ENCODE measurements around the gene COP1. TPM values are rescaled to one million over a fixed set of nuclear protein-coding genes. Genes with fewer than 3 reads are reported as not detected.

Gene COP1
- total and polyA plus RNA-seq, 12 donors = 17.9 to 55.2 (median 23.6) TPM

DNA sequence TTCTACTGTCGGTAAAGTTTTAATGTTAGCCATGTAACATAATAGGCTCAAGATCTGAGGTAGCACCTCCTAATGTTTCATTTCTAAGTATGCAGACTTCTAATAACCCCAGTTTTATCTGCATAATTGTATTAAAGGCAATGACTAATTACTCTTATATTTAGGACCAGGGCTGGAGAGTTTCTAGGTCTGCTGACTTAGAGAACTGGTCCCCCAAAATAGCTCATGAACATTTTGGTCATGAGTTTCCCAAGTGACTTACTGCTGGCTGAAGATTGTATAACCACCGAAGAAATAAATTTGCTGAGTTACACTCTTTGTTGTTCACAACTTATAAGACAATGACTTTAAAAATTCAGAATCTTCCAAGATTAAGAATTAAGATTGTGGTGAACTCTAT is 265.9 kb downstream of the COP1 start:
- intact Hi-C loops (cut with DNase I) = no loop called here
- no peaks in the 10 kb centered on the region for H3K4me1 ChIP-seq
- H3K27me3 ChIP-seq = no peaks in the 10 kb centered on the region
- peaks cover 0 to 76% (median 13%) of the 10 kb centered on the region in 9 donors for H3K36me3 ChIP-seq
- H3K9me3 ChIP-seq = no peaks in the 10 kb centered on the region
- no peak overlapping the region for H3K27ac ChIP-seq
- WGBS, 2 donors = 78 to 82% methylated on average over 2 of the region's 2 CpGs
- H3K4me3 ChIP-seq = no peak overlapping the region
- ATAC-seq (peak in 3 of 8 donors; percentile 42 to 48 (median 46)), DNase-seq (no peak)
- TF ChIP-seq, protein P1, sequence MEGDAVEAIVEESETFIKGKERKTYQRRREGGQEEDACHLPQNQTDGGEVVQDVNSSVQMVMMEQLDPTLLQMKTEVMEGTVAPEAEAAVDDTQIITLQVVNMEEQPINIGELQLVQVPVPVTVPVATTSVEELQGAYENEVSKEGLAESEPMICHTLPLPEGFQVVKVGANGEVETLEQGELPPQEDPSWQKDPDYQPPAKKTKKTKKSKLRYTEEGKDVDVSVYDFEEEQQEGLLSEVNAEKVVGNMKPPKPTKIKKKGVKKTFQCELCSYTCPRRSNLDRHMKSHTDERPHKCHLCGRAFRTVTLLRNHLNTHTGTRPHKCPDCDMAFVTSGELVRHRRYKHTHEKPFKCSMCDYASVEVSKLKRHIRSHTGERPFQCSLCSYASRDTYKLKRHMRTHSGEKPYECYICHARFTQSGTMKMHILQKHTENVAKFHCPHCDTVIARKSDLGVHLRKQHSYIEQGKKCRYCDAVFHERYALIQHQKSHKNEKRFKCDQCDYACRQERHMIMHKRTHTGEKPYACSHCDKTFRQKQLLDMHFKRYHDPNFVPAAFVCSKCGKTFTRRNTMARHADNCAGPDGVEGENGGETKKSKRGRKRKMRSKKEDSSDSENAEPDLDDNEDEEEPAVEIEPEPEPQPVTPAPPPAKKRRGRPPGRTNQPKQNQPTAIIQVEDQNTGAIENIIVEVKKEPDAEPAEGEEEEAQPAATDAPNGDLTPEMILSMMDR (IDR thresholded peaks at IDR 0.05) = no peak

DNA sequence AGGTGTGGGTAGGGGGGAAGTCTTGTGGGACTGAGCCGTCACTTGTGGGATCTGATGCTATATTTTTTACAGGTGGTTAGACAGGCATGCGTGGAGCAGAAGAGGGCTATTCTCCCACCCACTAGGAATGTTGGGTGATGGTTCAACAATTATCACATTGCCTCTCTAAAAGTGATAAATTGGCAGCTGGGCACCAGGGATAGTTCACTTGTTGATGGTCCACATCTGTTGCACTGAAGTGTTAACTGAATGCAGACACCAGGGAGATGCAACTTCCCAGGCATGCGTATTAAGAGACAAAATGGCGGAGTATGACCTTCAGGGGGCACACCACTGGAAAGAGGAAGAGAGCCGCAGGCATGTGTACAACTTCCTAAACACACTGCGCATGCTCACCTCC is 270.4 kb downstream of the COP1 start:
- no peaks in the 10 kb centered on the region for H3K9me3 ChIP-seq
- intact Hi-C loops (cut with DNase I) = no loop called here
- H3K27ac ChIP-seq = no peak overlapping the region
- H3K4me1 ChIP-seq = no peaks in the 10 kb centered on the region
- DNase-seq (no peak), ATAC-seq (no peak)
- 95 to 97% methylated on average over 6 of the region's 6 CpGs for WGBS, 2 donors
- peaks cover 0 to 35% (median 4%) of the 10 kb centered on the region in 9 donors for H3K36me3 ChIP-seq
- TF ChIP-seq, protein P1 (IDR thresholded peaks at IDR 0.05) = no peak
- H3K4me3 ChIP-seq = no peak overlapping the region
- no peaks in the 10 kb centered on the region for H3K27me3 ChIP-seq

- DNase-seq = no peak
- no peak for ATAC-seq
- 62 to 65% methylated on average over 3 of the region's 3 CpGs for WGBS, 2 donors
Measured at GRCh38 chr1:175935566-175936115, 271.4 kb downstream of the COP1 start.

GRCh38 chr1:175935166-175935565 is 271.9 kb downstream of the COP1 start:
- Histone ChIP-seq H3K27me3 (no peaks in the 10 kb centered on the region), H3K4me3 (no peak overlapping the region), H3K9me3 (peaks cover 0 to 2% (median 0%) of the 10 kb centered on the region in 11 donors), H3K27ac (no peak overlapping the region), H3K4me1 (no peaks in the 10 kb centered on the region), H3K36me3 (peaks cover 0 to 21% (median 4%) of the 10 kb centered on the region in 9 donors)
- intact Hi-C loops (cut with DNase I) = no loop called here
- ATAC-seq (no peak), DNase-seq (no peak)
- WGBS, 2 donors = 95 to 97% methylated on average over 3 of the region's 3 CpGs
- TF ChIP-seq, protein P1 (IDR thresholded peaks at IDR 0.05) = no peak

More at GRCh38 chr1:175935566-175936115, 271.4 kb downstream of the COP1 start:
- Histone ChIP-seq H3K27me3 (no peaks in the 10 kb centered on the region), H3K36me3 (peaks cover 0 to 24% (median 4%) of the 10 kb centered on the region in 9 donors), H3K4me1 (no peaks in the 10 kb centered on the region), H3K4me3 (no peak overlapping the region), H3K27ac (no peak overlapping the region), H3K9me3 (no peaks in the 10 kb centered on the region)
- intact Hi-C loops (cut with DNase I) = no loop called here
- TF ChIP-seq, protein P1 (IDR thresholded peaks at IDR 0.05) = no peak

All from heart right ventricle (tissue), 16 donors.